ENCODE results near the gene TPCN2. TPM values are rescaled to one million over a fixed set of nuclear protein-coding genes. Genes with fewer than 3 reads are reported as not detected.

The TPCN2 gene
- total RNA-seq, 1 donor from 2014 or later: 9.5 TPM

DNA sequence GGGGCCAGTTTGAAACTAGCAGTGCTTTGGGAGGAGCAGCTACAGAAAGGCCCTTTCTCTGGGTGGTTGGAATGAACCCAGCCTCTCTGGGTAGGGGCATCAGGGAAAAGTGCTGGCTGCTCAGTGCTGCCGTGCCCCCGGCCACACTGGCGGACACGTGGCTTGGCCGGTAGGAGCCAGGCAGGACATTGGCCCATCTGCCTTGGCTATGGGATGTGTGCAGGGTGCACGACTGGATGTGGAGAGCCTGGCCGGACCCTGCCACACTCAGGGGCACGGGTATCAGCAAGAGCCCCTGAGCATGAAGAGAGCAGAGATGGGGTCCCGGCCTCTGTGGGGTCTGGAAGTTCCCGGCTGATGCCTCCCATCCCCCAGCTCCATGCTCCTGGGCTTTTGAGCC is 46.6 kb downstream of the TPCN2 start:
- H3K27ac Mint-ChIP-seq (ENCODE audit: unreplicated experiment): no peak overlapping the region
- H3K4me3 Mint-ChIP-seq (ENCODE audit: unreplicated experiment): no peak overlapping the region
- no peak overlapping the region for H3K4me3 ChIP-seq (ENCODE audit: insufficient read depth, low read depth, low read length)
- peaks cover 3% of the 10 kb centered on the region for H3K9me3 Mint-ChIP-seq (ENCODE audit: unreplicated experiment)
- peaks cover 2% of the 10 kb centered on the region for H3K4me1 Mint-ChIP-seq (ENCODE audit: low read depth, unreplicated experiment)
- DNase-seq (ENCODE audit: low read depth) (no peak), FAIRE-seq (no peak)
- no peaks in the 10 kb centered on the region for H3K36me3 ChIP-seq (ENCODE audit: insufficient read depth, low read length)
- peaks cover 22% of the 10 kb centered on the region for H4K20me1 ChIP-seq (ENCODE audit: insufficient read depth, low read length)
- H3K36me3 Mint-ChIP-seq (ENCODE audit: low read depth, unreplicated experiment): peaks cover 4% of the 10 kb centered on the region
- peaks cover 20% of the 10 kb centered on the region for H3K27me3 Mint-ChIP-seq (ENCODE audit: low read depth, unreplicated experiment)
- no peak overlapping the region for H3K4me2 ChIP-seq (ENCODE audit: low read length)
- H3K27ac ChIP-seq (ENCODE audit: low read depth, low read length): no peak overlapping the region
- H3K9ac ChIP-seq (ENCODE audit: low read length): no peak overlapping the region
- no peaks in the 10 kb centered on the region for H3K4me1 ChIP-seq (ENCODE audit: insufficient read depth, low read length)
- H3K9me3 ChIP-seq (ENCODE audit: insufficient read depth, low read depth, low read length): no peaks in the 10 kb centered on the region
- no peak overlapping the region for H2AFZ ChIP-seq (ENCODE audit: low read depth, low read length)
- peaks cover 7% of the 10 kb centered on the region for H3K27me3 ChIP-seq (ENCODE audit: insufficient read depth, low read length)
- no peaks in the 10 kb centered on the region for H3K79me2 ChIP-seq (ENCODE audit: insufficient read depth, low read length)
- TF ChIP-seq, protein P1, sequence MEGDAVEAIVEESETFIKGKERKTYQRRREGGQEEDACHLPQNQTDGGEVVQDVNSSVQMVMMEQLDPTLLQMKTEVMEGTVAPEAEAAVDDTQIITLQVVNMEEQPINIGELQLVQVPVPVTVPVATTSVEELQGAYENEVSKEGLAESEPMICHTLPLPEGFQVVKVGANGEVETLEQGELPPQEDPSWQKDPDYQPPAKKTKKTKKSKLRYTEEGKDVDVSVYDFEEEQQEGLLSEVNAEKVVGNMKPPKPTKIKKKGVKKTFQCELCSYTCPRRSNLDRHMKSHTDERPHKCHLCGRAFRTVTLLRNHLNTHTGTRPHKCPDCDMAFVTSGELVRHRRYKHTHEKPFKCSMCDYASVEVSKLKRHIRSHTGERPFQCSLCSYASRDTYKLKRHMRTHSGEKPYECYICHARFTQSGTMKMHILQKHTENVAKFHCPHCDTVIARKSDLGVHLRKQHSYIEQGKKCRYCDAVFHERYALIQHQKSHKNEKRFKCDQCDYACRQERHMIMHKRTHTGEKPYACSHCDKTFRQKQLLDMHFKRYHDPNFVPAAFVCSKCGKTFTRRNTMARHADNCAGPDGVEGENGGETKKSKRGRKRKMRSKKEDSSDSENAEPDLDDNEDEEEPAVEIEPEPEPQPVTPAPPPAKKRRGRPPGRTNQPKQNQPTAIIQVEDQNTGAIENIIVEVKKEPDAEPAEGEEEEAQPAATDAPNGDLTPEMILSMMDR (IDR thresholded peaks at IDR 0.05; ENCODE audit: insufficient read depth, low read depth, low read length): no peak
- TF ChIP-seq EZH2 (IDR thresholded peaks at IDR 0.05; ENCODE audit: insufficient read depth, low read length): no peak

DNA sequence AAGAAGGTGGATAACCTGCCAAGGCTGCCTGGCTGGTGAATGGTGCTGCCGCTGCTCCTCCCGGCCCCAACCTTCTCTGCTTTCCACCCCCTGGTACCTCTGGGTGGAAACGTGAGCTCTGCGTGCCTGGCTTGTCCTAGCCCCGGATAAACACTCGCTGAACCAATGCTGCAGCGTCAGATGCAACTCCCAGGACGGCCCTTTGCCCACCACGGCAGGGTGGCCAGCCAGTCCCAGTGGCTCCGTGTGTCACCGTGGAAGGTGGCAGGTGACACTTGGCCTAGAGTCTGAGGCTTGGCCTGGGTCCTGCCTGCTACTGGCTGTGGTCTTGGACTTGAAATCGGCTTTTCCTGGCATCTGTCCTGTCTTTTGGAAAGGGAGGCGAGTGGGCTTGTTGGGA is 47.7 kb downstream of the TPCN2 start:
- no peak for FAIRE-seq
- TF ChIP-seq, protein P1 (IDR thresholded peaks at IDR 0.05; ENCODE audit: insufficient read depth, low read depth, low read length): no peak
- no peak for TF ChIP-seq EZH2 (IDR thresholded peaks at IDR 0.05; ENCODE audit: insufficient read depth, low read length)
- H3K27ac Mint-ChIP-seq (ENCODE audit: unreplicated experiment): no peak overlapping the region

DNA sequence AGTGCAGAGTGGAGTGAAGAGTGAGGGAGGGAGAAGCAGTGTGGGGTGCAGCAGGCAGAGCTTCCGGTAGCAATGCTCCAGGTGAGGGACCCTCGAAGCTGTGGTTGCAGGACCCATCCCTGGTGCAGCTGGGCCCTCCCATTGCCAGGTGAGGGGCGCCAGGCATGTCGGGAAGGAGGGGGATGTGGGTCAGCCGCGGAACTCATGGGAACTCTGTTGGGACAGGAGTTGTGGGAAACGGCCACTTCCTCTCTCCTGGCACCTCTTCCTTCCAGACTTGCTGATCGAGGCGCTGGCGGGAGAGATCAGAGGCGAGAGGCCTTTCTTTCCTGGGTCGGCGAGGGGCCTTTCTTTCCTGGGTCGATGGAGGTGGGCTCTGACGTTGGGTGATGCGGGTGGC is 48.5 kb downstream of the TPCN2 start:
- DNase-seq (ENCODE audit: low read depth) (no peak), FAIRE-seq (no peak)
- Histone ChIP-seq H4K20me1 (ENCODE audit: insufficient read depth, low read length) (peaks cover 18% of the 10 kb centered on the region), H3K4me2 (ENCODE audit: low read length) (no peak overlapping the region), H3K4me1 (ENCODE audit: insufficient read depth, low read length) (no peaks in the 10 kb centered on the region), H3K9me3 (ENCODE audit: insufficient read depth, low read depth, low read length) (no peaks in the 10 kb centered on the region), H3K79me2 (ENCODE audit: insufficient read depth, low read length) (no peaks in the 10 kb centered on the region), H3K27me3 (ENCODE audit: insufficient read depth, low read length) (peaks cover 8% of the 10 kb centered on the region), H2AFZ (ENCODE audit: low read depth, low read length) (no peak overlapping the region), H3K36me3 (ENCODE audit: insufficient read depth, low read length) (no peaks in the 10 kb centered on the region), H3K9ac (ENCODE audit: low read length) (no peak overlapping the region), H3K27ac (ENCODE audit: low read depth, low read length) (no peak overlapping the region), H3K4me3 (ENCODE audit: insufficient read depth, low read depth, low read length) (no peak overlapping the region)
- TF ChIP-seq, protein P1 (IDR thresholded peaks at IDR 0.05; ENCODE audit: insufficient read depth, low read depth, low read length): no peak
- TF ChIP-seq EZH2 (IDR thresholded peaks at IDR 0.05; ENCODE audit: insufficient read depth, low read length): no peak
- peaks cover 27% of the 10 kb centered on the region for H3K27me3 Mint-ChIP-seq (ENCODE audit: low read depth, unreplicated experiment)
- H3K27ac Mint-ChIP-seq (ENCODE audit: unreplicated experiment): no peak overlapping the region
- peaks cover 3% of the 10 kb centered on the region for H3K9me3 Mint-ChIP-seq (ENCODE audit: unreplicated experiment)
- H3K4me3 Mint-ChIP-seq (ENCODE audit: unreplicated experiment): no peak overlapping the region
- peaks cover 4% of the 10 kb centered on the region for H3K36me3 Mint-ChIP-seq (ENCODE audit: low read depth, unreplicated experiment)
- peaks cover 2% of the 10 kb centered on the region for H3K4me1 Mint-ChIP-seq (ENCODE audit: low read depth, unreplicated experiment)

More for the DNA sequence above, 47.7 kb downstream of the TPCN2 start:
- peaks cover 27% of the 10 kb centered on the region for H3K27me3 Mint-ChIP-seq (ENCODE audit: low read depth, unreplicated experiment)
- Histone ChIP-seq H3K79me2 (ENCODE audit: insufficient read depth, low read length) (no peaks in the 10 kb centered on the region), H3K4me3 (ENCODE audit: insufficient read depth, low read depth, low read length) (no peak overlapping the region), H2AFZ (ENCODE audit: low read depth, low read length) (no peak overlapping the region), H3K9me3 (ENCODE audit: insufficient read depth, low read depth, low read length) (no peaks in the 10 kb centered on the region), H3K36me3 (ENCODE audit: insufficient read depth, low read length) (no peaks in the 10 kb centered on the region), H3K27me3 (ENCODE audit: insufficient read depth, low read length) (peaks cover 8% of the 10 kb centered on the region), H3K4me2 (ENCODE audit: low read length) (no peak overlapping the region), H3K27ac (ENCODE audit: low read depth, low read length) (no peak overlapping the region), H4K20me1 (ENCODE audit: insufficient read depth, low read length) (peaks cover 22% of the 10 kb centered on the region), H3K4me1 (ENCODE audit: insufficient read depth, low read length) (no peaks in the 10 kb centered on the region), H3K9ac (ENCODE audit: low read length) (no peak overlapping the region)
- H3K4me3 Mint-ChIP-seq (ENCODE audit: unreplicated experiment): no peak overlapping the region
- peaks cover 4% of the 10 kb centered on the region for H3K36me3 Mint-ChIP-seq (ENCODE audit: low read depth, unreplicated experiment)
- peaks cover 2% of the 10 kb centered on the region for H3K4me1 Mint-ChIP-seq (ENCODE audit: low read depth, unreplicated experiment)
- no peak for DNase-seq (ENCODE audit: low read depth)
- H3K9me3 Mint-ChIP-seq (ENCODE audit: unreplicated experiment): peaks cover 3% of the 10 kb centered on the region
